Fibroblast of peridontal ligament (primary cell): Measurements from ENCODE around the gene MMRN2.

Experiments
- DNase-seq: peaks from one replicate; pipeline ENCODE4 v3.0.0-alpha.2; 2010; ENCODE audit errors: extremely low read depth

MMRN2 gene

GRCh38 chr10:86969421-86970041 is 12.1 kb upstream of the MMRN2 start:
- peak; percentile 31 for DNase-seq

- DNase-seq = no peak
Observed at GRCh38 chr10:86968994-86969355, 11.6 kb upstream of the MMRN2 start.

GRCh38 chr10:86968271-86968993 is 11.0 kb upstream of the MMRN2 start, which contains the start of gene ADIRF:
ADIRF (plus strand) TSS chr10:86968482; CDS start chr10:86968545, 63 bp downstream.
- no peak for DNase-seq

GRCh38 chr10:86967481-86967941 is 10.1 kb upstream of the MMRN2 start:
- no peak for DNase-seq

- DNase-seq = no peak
Observed at GRCh38 chr10:86965986-86966654, 8.7 kb upstream of the MMRN2 start.

GRCh38 chr10:86964847-86965190 is 7.4 kb upstream of the MMRN2 start:
- DNase-seq = no peak

- no peak for DNase-seq
Observed at GRCh38 chr10:86964061-86964846, 6.8 kb upstream of the MMRN2 start.

GRCh38 chr10:86963341-86963919 is 6.0 kb upstream of the MMRN2 start:
- DNase-seq = no peak

- no peak for DNase-seq
Observed at GRCh38 chr10:86962981-86963310, 5.5 kb upstream of the MMRN2 start.

GRCh38 chr10:86962136-86962980 is 4.9 kb upstream of the MMRN2 start:
- DNase-seq = no peak

- no peak for DNase-seq
Observed at GRCh38 chr10:86961481-86962091, 4.2 kb upstream of the MMRN2 start.

GRCh38 chr10:86960863-86961434 is 3.5 kb upstream of the MMRN2 start:
- no peak for DNase-seq

- peak; percentile 37 for DNase-seq
Observed at GRCh38 chr10:86960003-86960862, 2.8 kb upstream of the MMRN2 start.

- DNase-seq = no peak
Observed at GRCh38 chr10:86959737-86960002, 2.3 kb upstream of the MMRN2 start.

GRCh38 chr10:86958901-86959736 is 1.7 kb upstream of the MMRN2 start:
- no peak for DNase-seq

- no peak for DNase-seq
Observed at GRCh38 chr10:86958116-86958900, 893 bp upstream of the MMRN2 start, which contains the start of gene SNCG. SNCG (plus strand) TSS chr10:86958599; CDS start chr10:86958698, 99 bp downstream.

- no peak for DNase-seq
Observed at GRCh38 chr10:86956848-86957448, 467 bp downstream of the MMRN2 start.
